NCI-H345 treated with DMSO at 0.1 percent for 48 hours (cell line): ENCODE data around the gene SLC25A31.
A peak's percentile ranks its signal among the peaks of the same experiment; 100 is the strongest.

Experiments
- DNase-seq: peaks from one replicate; lab custom pipeline; 2025; ENCODE audit not compliant: unreplicated experiment; lab: John Stamatoyannopoulos, UW

The SLC25A31 gene

GRCh38 chr4:127730142-127730913, at the start of gene SLC25A31:
Gene SLC25A31, plus strand, starts transcription at chr4:127730400. Its CDS starts 146 bp downstream, at chr4:127730546.
- no peak for DNase-seq

GRCh38 chr4:127685292-127685691, 44.9 kb upstream of the SLC25A31 start:
- DNase-seq = no peak

DNA sequence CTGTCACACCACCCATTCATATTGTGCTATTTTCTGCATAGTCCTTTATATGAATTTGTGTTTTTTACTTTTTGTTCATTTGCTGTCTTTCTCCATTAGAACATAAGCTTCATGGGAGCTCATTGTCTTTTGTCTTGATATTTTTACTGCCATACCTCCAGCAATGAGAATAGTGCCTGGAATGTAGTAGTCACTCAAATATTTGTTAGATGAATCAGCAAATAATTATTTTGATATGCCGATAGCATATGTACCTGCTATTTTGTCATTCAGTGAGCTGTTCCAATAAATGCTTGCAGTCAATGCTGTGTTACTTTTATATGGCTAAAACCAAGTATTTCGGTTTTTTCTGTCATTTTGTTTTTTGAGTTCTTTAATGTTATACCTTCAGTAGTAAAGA, 43.5 kb upstream of the SLC25A31 start:
- DNase-seq = no peak

DNA sequence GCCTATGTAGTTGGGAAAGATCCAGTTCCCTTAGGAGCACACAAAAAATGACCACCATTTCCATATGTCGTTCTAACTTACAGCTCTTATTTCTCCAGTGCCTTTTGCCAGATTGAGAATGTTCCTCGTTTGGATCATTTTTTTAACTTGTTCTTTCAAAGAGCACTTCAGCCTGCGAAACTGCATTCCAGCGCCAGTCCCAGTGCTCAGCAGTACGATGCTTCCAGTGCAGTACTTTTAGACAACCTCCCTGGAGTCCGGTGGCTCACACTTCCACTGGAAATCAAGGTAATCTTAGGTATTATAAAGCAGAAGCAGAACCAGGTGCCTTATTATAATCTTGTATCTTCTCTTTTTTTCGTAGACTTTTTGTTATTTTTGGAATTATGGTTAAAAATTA, 42.6 kb upstream of the SLC25A31 start:
- no peak for DNase-seq

GRCh38 chr4:127698789-127699200, 31.4 kb upstream of the SLC25A31 start:
- DNase-seq = no peak

DNA sequence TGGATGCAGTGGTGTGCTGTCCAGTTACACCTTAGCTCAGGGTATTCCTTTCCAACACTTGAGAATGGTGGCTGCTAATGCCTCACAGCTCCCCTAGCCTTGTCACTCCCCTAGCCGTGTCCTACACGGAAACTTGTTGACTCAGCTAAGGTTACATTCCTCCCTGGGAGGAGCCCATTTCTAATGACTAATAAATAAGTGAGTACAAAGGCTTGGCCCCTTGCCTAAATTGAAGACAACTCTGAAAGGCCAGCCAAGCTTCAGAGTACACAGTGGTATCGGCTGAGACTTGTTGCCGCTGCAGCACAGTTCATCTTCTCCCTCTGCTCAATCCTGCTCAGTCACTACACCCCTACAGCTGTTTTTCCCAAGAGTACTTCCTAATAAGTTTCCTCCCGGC, 21.2 kb upstream of the SLC25A31 start:
- no peak for DNase-seq

GRCh38 chr4:127709456-127709855, 20.7 kb upstream of the SLC25A31 start:
- no peak for DNase-seq

DNA sequence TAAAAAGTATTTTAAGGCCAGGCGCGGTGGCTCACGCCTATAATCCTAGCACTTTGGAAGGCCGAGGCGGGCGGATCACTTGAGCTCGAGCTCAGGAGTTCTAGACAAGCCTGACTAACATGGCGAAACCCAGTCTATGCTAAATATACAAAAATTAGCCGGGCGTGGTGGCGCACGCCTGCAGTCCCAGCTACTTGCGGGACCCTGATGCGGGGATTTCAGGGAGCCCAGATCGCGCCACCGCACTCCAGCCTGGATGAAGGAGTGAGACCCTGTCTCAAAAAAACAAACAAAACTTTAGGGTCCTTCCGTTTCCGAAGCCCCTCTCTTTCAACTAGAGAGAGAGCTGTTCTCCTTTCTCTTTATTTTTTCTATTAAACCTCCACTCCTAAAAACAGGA, 1.2 kb downstream of the SLC25A31 start:
- no peak for DNase-seq

DNA sequence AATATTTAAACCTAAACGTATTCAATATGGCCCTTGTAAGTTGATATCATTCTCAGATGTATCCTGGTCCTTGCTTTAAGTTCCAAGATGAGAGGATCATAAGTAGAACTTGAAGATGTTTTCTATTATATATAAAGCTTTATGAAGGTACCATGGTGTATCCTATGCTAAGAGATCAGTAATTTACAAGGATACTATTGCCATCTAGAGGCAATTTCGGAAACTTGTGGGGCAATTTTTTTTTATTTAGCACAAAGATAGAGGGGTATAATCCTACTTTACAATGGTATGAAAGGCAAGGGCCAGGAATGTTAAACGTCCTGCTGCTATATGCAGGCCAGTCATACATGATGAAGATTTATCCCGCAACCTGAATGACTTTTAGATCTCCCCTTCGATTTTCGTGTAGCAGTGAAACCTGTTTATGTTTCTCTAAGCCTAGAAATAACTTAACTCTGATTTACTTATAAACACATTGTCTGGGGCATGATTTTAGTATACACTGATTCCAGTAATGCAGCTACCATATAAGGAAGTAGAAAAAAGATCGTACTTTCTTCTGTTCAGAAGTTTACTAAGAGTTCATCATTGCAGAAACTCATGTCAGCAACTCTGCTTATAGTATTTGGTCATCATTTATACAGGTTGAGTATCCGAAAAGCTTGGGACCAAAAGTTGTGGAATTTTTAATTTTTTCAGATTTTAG, 2.6 kb downstream of the SLC25A31 start:
- DNase-seq = peak; percentile 26

GRCh38 chr4:127734976-127735375, 4.8 kb downstream of the SLC25A31 start:
- DNase-seq = no peak

DNA sequence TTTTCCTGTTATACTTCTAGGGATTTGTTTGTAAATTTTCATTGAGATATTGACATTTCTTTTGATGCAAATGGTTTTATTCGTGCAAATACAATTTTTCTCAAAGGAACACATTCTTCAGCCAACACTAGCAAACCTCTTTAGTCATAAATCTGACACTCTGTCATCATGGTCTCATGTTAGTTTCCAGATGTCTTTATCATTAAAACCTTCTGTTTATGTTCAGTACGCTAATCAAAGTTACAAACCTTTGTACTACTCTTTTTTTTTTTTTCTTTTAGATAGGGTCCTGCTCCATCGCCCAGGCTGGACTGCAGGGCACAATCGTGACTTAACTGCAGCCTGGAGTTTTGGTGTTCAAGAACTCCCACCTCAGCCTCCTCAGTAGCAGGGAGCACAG, 7.1 kb downstream of the SLC25A31 start:
- no peak for DNase-seq

GRCh38 chr4:127741247-127741646, 11.0 kb downstream of the SLC25A31 start:
- DNase-seq = no peak

- DNase-seq = no peak
Observed at GRCh38 chr4:127747883-127748282, 17.7 kb downstream of the SLC25A31 start.

DNA sequence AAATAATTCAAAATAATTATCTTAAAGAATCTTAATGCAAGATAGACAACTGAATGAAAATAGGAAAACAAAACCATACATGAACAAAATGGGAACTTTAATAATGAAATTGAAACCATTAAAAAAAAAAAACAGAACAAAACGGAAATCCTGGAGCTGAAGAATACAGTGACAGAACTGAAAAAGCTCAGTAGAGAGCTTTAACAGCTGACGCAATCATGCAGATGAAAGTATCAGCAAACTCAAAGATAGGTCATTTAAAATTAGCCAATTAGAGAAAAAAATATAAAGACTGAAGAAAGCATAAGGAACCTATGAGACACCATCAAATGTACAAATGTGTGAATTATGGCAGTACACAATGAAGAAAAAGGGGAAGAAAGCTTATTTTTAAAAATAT, 18.8 kb downstream of the SLC25A31 start:
- DNase-seq = no peak

DNA sequence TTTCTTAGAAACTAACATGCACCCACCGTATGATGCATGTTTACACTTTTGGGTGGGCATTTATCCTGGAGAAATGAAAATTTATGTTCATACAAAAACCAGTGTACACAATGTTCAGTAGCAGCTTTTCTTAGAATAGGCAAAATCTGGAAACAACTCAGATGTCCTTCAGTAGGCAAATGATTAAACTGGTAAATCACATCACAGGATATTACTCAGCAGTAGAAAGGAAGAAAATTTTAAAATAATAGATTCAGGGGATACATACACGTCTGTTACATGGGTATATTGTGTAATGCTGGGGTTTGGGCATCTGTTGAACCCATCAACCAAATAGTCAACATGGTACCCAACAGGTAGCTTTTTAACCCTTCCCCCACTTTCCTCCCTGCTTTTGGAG, 26.7 kb downstream of the SLC25A31 start:
- no peak for DNase-seq

DNA sequence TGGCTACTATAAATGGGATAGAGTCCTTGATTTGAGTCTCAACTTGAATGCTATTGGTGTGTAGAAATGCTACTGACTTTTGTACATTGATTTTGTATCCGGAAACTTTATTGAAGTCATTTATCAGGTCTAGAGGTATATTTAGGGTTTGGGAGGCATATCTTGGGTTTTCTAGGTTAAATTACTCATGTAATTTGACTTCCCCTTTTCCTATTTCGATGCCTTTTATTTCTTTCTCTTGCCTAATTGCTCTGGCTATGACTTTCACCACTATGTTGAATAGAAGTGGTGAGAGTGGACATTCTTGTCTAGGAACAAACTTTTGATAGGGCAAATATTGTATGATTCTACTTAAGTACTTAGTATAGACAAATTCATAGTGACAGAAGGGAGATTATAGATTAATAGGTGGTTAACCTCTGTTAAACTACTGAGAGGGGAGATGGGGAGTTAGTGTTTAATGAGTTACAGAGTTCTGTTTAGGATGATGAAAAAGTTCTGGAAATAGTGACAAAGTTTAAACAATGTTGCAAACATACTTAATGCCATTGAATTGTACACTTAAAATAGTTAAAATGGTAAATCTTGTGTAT, 29.1 kb downstream of the SLC25A31 start:
- no peak for DNase-seq

DNA sequence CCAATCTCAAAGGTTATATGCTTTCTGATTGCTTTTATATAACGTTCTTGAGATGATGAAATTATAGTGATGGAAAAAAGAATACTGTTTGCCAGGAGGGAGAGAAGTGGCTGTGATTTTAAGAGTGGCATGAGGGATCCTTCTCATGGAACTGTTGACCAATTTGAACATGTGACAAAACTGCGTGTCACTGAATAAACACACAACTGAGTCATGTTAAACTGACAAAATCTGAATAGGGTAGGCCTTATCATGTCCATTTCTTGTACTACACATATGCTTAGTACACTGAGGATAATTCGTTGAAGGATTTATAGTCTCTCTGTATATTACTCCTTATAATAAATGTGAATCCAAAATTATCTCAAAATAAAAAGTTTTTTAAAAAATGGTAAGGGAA, 29.7 kb downstream of the SLC25A31 start:
- no peak for DNase-seq

DNA sequence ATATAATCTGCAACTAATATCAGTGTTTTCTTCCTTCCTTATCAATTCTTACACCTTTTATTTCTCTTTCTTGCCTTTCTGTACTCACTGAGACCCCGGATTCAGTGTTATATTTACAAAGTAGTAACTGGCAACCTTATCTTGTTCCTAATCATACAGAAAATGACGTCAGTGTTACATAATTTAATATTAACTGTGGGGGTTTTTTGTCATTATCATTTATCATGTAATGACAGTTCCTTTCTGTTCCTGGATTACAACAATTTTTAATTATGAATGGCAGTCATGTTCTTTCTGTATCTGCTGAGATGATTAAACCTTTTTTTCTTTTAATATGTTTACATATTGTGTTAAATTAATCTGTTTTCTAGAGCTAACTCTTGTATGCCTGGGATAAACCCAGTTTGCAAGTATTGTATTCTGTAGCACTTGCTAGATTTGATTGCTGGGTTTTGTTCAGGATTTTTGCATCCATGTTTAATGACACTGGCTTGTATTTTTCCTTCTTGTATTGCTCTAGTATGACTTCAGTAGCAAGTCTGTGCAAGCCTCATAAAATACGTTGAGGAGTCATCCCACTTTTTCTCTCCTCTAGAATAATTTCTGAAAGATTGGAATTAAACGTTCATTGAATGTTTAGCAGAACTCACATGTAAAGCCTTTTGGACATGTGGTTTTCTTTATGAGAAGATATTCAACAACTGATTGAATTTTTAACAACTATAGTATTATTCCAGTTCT, 41.5 kb downstream of the SLC25A31 start:
- no peak for DNase-seq

- DNase-seq = no peak
Observed at GRCh38 chr4:127772769-127773671, 42.8 kb downstream of the SLC25A31 start.

DNA sequence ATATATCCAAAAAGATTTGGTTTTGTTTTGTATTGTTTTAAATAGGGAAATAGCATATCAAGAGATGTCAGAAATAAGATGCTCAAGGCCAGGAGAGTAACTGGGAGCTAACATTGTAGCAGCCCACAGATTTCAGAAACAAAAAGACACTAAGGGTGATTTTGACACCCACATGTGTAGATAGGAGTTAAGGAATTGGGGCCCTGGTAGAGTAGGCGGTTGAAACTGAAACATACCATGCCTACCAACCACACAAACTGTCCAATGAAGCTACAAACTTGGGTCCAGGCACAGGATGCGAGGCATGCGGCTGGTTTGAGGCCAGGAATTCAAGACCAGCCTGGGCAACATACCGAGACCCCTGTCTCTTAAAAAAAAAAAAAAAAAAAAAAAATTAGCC, 45.6 kb downstream of the SLC25A31 start:
- no peak for DNase-seq
